HCEC 1CT (cell line): ENCODE data around the gene ANKRD6.

Experiments used
- DNase-seq: peaks from one replicate; pipeline ENCODE4 v3.0.0-alpha.2; 2017

The ANKRD6 gene

GRCh38 chr6:89566930-89567629 lies 134.1 kb downstream of the ANKRD6 start:
- DNase-seq, result no peak

- no peak for DNase-seq
Observed at GRCh38 chr6:89567630-89568390, 134.9 kb downstream of the ANKRD6 start.

- no peak for DNase-seq
Observed at GRCh38 chr6:89574910-89575561, 142.1 kb downstream of the ANKRD6 start.

DNA sequence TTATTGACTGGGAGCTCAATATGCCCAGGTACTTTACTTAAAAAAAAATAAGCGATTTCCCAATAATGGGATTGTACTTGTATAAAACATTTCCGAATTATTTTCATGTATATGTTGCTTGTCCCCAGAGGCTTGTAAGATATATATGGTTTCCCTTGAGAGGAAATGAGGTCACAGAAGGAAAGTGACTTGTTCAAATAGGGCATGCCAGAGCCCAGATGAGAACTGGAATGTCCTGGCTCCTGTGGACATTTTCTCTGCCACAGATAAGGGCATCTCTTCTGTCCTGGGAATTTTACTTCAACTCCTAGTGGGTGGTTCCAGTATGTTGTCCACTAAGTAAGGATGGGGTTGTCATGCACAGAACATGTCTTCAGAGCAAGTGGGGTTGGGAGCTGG lies 142.6 kb downstream of the ANKRD6 start:
- DNase-seq, result no peak

DNA sequence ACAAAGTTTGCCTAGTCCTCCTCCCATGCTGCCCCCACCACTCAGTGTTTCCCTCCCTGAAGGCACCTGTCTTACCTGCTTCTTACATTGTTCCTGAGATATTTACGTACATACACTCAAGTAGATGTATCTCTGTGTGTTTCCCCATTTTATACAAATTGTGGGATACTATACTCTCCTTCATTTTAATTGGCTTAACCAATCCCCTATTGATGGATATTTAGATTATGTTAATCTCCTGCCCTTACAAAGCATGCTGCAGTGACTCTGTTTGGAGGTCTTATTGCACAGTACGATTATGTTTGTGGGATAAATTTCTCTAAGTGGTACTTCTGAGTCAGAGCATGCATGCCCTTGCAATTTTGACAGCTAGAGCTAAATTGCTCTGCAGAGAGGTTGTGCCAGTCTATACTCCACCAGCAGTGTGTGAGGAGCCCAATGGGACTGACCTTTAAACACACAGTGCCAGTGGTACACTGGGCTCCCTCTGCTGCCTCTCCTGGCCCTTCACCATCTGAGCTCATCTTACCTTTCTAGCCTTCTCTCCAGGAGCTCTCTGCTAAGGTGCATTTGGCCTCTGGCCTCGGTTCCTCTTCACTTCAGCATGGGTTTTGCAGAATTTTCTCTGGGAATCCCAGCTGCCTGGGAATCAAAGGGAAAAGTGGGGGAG lies 148.2 kb downstream of the ANKRD6 start:
- DNase-seq, result no peak

GRCh38 chr6:89581689-89582088 lies 148.7 kb downstream of the ANKRD6 start:
- no peak for DNase-seq

GRCh38 chr6:89582669-89583325 lies 149.8 kb downstream of the ANKRD6 start:
- DNase-seq, result no peak

DNA sequence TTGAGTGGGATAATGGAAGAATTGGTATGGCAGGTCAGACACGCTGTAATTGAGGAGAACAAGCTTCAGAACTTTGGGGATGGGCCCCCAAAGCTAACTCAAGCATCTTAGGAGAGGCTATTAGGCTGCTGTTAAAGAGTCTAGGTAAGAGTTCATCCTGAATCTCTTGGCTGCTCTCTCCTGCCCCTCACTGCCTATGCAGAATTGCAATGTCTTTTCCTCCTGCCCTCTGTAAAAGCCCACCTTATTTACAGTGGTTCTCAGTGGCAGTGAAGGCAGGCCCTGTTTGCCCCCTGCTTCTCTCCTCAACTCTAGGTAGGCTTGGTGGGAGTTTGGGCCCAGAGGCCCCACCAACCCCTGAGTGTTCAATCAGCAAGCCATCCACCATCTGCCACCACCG lies 150.6 kb downstream of the ANKRD6 start:
- no peak for DNase-seq

DNA sequence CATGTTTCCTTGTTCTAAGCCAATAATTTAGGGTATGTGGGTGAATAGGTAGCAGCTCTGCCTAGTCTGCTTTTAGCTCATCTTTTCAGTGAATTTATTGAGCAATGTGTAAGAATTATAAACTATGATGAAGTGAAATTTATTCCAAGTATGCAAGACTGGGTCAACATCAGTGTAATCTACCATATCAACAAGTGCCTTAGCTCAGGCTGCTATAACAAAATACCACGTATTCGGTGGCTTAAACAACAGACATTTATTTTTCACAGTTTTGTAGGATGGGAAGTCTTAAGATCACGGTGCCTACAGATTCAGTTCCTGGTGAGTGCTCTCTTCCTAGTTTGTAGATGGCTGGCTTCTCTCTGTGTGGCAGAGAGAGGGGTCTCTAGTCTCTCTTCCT lies 151.6 kb downstream of the ANKRD6 start:
- DNase-seq, result no peak

DNA sequence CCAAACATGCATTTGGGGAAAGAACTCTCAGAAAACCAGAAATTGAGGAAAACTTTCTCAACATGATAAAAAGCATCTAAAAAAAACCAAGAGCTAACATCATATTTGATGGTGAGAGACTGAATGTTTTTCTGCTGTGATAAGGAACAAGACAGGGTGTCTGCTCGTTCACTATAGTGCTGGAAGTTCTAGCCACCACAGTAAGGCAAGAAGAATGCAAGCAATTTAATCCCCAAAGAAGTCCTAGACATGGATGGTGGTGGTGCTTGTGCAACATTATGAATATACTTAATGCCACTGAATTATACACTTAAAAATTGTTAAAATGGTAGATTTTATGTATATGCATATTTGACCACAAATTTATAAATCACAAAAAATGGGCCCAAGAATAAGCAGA lies 152.2 kb downstream of the ANKRD6 start:
- DNase-seq, result no peak

GRCh38 chr6:89589297-89590025 lies 156.5 kb downstream of the ANKRD6 start:
- DNase-seq, result no peak

- no peak for DNase-seq
Observed at GRCh38 chr6:89590133-89590532, 157.2 kb downstream of the ANKRD6 start.

DNA sequence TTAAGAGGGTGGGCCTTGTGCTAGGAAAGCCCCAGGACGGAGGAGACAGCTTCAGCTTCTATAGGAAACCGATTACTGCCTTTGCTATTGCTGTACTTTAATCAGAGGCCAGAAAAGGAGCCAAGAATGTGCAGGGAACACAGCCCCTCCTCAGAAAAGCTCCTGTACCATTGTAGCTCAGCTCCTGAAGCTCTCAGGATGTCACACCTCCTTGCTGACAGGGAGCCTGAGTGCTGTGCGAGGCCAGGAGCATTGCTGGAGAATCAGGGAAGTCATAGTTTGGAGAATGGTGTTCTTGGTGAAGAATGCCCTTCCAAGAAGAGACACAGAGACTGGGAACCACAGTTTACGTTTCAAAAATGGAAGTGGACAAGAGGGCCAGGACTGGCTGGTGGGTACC lies 158.8 kb downstream of the ANKRD6 start:
- DNase-seq, result no peak

- DNase-seq, result no peak
Observed at GRCh38 chr6:89596056-89596455, 163.1 kb downstream of the ANKRD6 start.

DNA sequence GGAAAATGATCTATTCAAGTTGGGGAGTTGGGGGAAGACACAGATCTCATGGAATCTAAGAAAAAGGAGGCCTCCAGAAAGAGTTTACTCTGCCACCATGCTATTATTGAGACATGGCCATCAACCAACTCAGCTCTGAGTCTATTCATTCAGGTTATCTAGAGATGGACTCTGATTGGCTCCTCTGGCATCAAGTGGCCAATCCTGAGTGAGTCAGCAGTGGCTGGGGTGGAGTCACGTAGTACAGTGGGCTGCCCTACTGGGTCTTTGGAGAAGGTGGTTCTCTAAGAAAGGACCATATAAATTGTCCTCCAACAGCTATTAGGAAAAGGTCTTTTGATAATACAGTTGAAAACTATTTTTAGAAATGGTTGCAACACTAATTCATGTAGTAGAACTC lies 163.5 kb downstream of the ANKRD6 start:
- no peak for DNase-seq

- DNase-seq, result no peak
Observed at GRCh38 chr6:89597372-89597771, 164.4 kb downstream of the ANKRD6 start.

- no peak for DNase-seq
Observed at GRCh38 chr6:89597988-89598387, 165.0 kb downstream of the ANKRD6 start.

GRCh38 chr6:89599727-89600126 lies 166.8 kb downstream of the ANKRD6 start:
- DNase-seq, result no peak

DNA sequence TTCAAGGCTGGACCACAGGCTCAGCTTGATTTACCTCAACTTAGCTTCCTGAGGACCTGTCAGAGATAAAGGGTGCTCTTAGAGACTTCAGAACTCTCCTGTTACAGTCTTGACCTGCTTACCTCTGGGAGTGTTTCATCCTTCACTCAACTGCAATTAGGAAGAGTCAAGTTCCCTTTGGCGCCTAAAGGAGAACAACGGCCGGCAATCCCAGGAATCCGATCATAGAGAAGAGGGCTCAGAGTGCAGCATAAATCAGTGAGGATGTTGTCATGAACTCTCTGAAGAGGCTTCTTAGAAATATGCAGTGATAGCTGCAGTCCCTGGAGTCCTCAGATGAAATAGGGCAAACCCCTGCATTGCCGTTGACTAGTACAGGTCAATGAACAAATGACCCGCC lies 169.2 kb downstream of the ANKRD6 start:
- DNase-seq, result no peak

- no peak for DNase-seq
Observed at GRCh38 chr6:89604653-89605052, 171.7 kb downstream of the ANKRD6 start.

DNA sequence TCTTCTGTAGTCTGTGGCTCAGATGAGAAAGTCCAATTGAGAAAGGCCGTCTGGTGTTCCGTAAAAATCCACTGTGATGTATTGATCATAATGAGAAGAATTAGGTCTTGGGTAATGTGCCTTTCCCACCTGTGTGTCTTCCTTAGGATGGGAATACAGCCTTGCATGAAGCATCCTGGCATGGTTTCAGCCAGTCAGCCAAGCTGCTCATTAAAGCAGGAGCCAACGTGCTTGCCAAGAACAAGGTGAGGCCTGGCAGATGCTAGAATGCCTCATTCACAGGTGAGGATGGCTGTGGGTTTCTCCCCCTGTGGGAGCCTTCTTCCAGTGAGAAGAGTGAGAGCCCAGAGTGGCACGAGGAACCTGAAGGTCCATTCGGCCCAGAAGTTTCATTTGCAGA lies 172.9 kb downstream of the ANKRD6 start:
- no peak for DNase-seq

GRCh38 chr6:89610149-89610642 lies 177.2 kb downstream of the ANKRD6 start:
- DNase-seq, result no peak
